GM18873 (cell line): ENCODE data around the gene ILDR2.
A peak's percentile ranks its signal among the peaks of the same experiment; 100 is the strongest.

Experiments used
- ATAC-seq: cut with Tn5 transposase; IDR thresholded peaks from one replicate; pipeline ENCODE4 v1.9.1; 2021; ENCODE audit warnings: mild to moderate bottlenecking, moderate library complexity, moderate number of reproducible peaks; ENCODE audit not compliant: unreplicated experiment, low FRiP score

ILDR2 gene

DNA sequence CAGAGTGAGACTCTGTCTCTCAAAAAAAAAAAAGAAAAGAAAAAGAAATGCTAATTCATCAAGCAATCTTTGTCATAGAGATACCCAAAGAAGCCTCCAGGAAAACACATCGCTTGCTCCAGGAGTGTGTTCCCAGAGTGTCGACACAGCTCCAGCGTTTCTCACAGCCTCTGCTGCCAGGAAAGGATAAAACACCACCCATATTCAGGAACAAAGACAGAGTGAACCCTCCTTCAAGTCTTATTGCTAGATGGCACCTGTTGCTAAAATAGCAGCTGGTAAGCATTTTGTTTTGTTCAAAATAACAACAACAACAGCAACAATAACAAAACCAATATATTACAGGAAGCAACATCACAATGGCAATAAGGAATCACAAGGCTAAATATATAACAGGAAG lies 3.1 kb downstream of the ILDR2 start:
- ATAC-seq, result no peak

DNA sequence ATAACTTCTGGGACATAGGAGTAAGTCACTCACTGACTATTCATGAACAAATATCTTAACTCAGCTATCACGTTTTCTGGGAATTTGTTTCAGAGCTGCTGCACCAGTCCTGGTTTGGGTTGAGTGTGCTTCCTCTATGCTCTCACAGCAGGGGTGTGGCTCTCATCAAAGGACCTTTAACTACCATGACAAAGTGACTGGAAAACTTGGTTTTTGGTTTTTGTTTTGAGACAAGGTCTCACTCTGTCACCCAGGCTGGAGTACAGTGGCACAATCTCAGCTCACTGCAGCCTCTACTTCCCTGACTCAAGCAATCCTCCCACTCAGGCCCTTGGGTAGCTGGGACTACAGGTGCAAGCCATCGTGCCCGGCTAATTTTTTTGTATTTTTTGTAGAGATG lies 4.1 kb downstream of the ILDR2 start:
- no peak for ATAC-seq

DNA sequence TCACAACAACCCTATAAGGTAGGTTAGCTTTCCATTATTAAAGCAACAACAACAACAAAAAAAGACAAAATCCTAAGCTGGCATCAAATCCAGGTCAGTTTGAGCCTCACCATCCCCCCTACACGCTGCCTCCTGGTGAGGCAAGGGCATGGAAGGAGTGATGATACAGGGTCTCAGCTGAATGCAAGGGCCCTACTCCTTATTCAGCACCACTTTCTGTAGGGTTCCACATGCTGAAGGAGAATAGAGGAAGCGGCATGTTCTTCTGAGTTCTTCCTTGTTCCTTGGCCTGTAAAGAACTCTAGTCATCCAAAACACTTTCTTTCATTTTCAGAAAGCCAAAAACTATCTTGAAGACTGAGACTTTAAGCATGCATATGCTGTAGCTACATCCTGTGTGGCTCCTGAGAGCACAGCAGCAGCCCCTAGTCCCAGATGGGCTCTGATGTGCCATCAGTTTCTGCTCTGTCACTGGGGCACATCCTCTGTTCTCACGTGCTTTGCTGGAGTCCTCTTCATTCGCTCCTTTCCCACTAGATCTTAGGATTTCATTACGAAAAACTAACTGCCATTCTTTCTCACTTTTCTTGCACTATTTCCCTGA lies 6.2 kb downstream of the ILDR2 start:
- peak; percentile 71 for ATAC-seq

DNA sequence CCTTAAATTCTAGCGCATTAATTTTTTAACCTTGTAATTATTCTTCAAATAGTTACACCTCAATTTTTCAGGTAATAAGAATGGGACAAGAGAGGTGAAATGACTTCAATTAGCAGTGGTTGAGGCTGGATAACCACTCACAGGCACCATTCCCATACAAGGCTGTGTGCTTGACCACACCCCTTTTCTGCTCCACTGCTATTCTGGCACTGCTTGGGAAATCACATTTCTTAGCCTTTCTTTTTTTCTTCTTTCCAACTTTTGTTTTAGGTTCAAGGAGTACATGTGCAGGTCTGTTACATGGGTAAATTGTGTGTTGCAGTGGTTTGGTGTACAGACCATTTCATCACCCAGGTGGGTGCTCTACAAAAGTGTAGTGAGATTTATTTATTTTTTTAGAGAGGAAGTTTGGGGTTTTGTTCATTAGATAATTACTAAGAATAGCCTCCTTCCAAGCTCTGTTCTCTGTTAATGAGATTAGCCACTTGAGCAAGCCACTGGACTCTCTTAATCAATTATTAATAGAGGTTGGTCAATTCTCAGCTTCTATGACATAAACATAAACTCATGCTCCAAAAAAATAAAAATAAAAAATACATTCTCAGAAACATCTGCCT lies 14.4 kb downstream of the ILDR2 start:
- peak; percentile 54 for ATAC-seq

DNA sequence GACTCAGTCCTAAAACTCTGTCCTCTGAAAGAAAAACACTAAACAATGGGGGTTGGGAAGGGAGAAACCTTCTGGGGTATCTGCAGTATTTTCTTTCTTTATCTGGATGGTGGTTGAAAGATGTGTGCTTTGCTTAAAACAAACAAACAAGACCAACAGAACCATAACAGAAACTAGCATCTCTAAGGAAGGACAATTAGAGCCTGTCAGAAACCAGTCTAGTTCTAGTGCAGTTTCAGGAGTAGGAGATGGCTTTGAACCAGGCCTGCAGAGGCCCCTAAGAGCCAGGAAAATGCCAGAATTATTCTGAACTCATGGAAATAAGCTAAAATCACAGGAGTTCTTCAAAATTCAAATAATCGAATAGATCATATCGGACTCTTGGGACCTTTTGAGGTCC lies 18.5 kb downstream of the ILDR2 start:
- ATAC-seq, result no peak

DNA sequence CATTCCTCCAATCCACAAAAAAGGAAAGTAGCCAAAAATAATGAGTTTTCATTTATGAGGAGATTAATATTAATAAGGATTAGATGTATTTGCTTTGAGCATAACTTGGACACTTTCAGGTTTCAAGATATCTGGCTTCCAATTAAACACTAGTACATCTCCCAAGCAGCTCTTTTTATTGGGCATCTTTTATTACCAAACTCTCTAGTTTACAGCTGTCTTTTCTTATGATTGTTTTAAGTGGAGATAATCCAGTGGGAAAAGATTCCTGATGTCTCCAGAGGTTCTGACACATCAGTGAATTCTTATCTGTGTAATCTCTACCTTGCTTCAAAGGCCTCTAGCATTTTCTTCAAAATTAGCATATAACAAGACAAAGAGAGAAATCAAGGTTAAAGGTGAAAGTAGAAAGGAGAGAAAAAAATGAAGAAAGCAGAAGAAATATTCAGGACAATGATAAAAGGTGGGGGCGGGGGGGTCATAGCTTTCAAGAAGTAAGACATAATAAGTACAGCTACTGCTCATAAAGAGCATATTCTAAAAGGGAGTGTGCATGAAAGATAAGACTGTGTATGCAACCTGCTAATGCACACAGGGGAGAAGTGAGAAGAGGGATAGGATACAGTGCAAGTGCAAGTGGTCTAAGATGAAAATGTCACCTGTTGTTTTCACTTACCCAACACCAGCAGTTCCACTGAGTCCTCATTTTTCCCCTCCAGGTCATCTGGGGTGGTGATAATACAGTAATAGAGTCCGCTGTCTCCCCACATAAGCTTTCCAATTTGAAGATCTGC lies 19.1 kb downstream of the ILDR2 start:
- no peak for ATAC-seq

GRCh38 chr1:166953491-166953890 lies 21.8 kb downstream of the ILDR2 start:
- no peak for ATAC-seq

- no peak for ATAC-seq
These were observed 23.2 kb downstream of the ILDR2 start for GRCh38 chr1:166952002-166952746.

GRCh38 chr1:166951050-166951449 lies 24.3 kb downstream of the ILDR2 start:
- no peak for ATAC-seq

- no peak for ATAC-seq
These were observed 25.2 kb downstream of the ILDR2 start for GRCh38 chr1:166950156-166950555.

DNA sequence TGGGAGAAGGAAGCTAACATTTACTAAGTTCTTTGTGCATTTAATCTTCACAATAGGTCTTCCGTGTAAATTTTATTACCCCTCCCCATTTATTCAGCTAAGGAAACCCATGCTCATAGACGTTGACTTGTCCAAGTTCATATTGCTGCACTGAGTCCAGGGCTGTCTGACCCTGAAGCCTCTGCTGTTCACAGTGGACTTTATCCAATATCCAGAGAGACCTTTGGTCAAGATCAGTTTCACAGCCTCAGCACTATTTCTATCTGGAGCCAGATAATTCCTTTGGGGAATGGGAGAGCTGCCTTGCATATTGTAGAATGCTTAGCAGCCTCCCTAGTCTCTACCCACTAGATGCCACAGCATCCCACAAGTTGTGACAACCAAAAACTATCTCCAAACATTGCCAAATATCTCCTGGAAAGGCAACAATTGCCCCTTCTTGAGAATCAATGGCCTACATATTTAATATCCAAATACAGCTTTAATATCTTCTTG lies 26.4 kb downstream of the ILDR2 start:
- no peak for ATAC-seq

GRCh38 chr1:166947398-166948043 lies 27.8 kb downstream of the ILDR2 start:
- no peak for ATAC-seq

DNA sequence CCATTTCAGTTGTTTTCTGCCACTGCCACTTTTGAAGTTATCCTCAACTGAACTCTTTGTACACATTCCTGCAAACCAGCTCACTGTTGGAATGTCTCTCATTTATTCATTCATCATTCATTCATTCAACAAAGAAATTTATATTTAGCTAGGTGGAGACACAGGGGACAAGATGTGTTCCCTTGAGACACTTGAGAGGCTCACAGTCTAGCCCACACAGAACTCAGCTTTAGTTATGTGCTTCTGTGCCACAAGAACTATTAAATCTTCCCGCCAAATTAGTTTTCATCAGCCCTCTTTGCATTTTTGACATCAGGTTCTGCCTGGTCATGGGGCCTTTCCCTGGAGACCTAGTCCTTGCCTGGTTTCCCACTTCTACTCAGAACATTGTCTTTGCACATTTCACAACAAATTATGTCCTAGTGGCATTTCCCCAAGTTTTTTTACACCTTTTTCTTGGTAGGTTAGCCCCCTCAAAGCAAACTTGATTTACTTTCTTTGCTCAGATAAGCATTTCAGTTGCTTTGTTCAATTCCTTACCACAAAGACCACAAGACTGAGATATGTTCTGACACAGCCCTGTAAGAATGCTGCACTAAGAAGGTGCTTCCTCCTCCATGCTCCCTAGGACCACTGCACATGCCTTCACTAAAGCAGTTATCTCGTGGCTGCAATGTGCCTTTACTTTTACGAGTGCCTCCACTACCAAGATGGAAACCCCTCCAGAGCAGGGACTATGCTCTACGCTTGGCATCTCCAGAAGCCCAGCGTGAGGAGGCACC lies 31.0 kb downstream of the ILDR2 start:
- no peak for ATAC-seq

DNA sequence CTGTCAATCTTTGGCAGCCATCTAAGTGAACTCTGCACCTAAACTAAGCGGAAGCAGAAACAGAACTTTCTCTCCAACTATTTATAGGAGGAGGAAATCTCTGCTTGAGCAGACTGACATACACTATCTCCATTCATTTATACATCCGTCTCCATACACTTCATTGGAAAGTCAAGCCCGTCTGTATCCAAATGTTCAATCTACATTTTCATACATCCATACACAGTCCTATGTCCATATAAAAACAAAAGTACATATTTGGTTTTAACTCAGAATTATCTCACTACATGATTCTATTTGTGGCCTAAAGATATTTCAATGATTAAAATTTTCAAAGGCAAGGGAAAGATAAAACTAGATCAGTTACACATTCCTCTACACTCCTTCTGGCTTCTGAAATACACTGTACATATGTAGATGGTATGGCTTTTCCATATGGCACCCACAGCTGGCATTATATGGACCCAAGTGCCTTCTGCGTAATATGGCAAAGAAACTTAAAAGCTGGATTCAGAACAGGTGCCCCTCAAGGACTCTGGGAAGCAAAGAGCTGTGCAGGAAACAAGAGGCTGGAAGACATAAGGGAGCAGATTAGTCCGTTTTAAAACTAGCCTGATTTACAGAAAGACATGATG lies 35.5 kb downstream of the ILDR2 start:
- ATAC-seq, result no peak

DNA sequence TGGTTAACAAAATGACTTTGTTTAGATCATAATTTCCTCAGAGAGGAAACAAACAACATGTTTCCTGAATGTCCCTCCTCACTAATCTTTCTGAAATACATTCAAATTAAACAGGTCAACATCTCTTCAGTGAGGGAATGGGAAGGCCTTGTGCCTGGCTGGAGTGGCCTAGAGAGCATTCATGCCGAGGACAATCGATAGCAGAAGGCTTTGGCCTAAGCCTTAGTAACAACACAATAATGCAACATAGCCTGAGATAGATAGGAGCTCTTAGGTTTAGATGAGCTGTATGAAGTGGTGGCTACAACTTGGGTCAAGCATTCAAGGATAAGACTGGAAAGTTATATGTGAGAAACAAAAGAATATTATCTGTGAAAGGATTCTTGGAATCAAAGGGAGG lies 37.4 kb downstream of the ILDR2 start:
- ATAC-seq, result no peak

DNA sequence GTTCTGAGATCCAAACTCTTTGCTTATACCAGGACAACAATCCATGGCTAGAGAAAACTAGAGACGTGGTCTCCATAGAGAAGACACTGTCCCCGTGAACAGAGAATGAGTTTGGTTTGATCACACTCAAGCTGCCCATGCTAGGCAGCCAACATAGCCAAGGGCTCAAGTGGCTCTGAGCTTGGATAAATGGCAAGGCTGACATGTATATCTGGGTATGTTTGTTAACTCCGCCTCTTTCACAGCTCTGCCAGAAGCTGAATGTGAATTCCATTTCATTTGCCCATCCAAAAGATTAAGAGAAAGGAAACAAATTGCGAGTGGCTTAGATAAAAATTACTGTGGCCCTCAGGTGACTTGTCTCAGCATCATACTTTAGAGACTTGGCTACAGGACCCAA lies 38.0 kb downstream of the ILDR2 start:
- ATAC-seq, result no peak

GRCh38 chr1:166933633-166934032 lies 41.7 kb downstream of the ILDR2 start:
- ATAC-seq, result no peak

GRCh38 chr1:166933140-166933539 lies 42.2 kb downstream of the ILDR2 start:
- ATAC-seq, result no peak

DNA sequence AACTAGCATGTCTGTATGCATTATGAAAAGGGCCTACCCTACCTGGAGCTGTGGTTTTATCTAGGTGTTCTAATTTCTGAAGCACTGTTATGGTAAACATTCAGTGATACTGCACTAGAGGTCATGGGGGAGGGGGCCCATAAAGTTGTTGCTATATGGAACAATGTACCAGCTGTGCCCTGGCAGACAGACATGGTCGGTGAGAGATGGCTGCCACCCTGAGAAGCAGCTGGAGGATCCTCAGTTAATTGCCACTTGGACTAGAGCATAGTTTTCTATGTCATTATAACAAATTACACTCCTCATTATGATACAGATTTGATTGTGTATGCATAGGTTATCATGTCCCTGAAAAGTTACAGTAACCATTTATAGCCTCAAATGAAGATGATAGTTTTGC lies 45.4 kb downstream of the ILDR2 start:
- ATAC-seq, result no peak
